Forelimb muscle (tissue), 1 donor: ENCODE data around the gene DUSP21. TPM values are rescaled to one million over a fixed set of nuclear protein-coding genes. Genes with fewer than 3 reads are reported as not detected.
"Not testable (repeated sequence)": the region's sequence is repeated elsewhere in the genome, so short reads cannot be mapped to it uniquely, and the experiment has no call there.

Experiments
- DNase-seq: peaks from one replicate; pipeline ENCODE4 v3.0.0-alpha.2; 2013; ENCODE audit warnings: low read depth
- polyA plus RNA-seq: library from polyadenylated mRNA; unstranded; fragments of 120-200 nt; gene quantifications from one replicate; pipeline ENCODE4 v1.2.1, GENCODE V29; 2013; ENCODE audit not compliant: insufficient read length

Gene DUSP21
- polyA plus RNA-seq, 1 donor = not detected

DNA sequence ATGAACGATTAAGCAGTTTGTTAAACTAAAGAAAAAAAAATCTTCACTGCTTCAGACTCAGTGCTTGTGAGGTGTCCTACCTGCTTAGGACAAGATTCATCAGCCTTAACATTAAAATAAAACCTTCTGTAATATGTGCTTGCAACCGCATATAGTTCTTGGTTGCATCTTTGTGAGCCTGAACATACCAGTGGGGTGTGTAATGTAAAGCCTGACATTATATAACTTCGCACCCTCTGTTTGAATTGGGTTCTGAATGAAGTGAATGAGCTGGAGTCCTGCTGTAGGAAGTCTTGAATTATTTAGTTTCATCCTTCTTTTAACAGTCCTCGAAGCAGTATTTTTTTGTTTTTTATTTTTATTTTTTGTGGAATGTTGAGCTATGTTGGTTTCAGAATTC lies 32.3 kb downstream of the DUSP21 start:
- DNase-seq = no peak

DNA sequence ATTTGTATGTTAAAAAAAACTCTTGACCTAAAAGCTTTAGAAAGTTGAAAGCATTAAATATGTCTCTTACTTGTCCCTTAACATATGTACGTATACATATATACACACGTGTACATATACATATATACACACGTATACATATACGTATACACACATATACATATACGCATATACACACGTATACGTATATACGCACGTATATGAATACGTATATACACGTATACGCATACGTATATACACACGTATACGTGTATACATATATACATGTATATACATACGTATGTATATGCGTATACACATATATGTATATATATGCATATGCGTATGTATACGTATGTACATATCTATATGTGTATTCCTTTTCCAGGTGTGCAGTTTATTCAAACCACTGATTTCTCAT lies 32.9 kb downstream of the DUSP21 start:
- no peak for DNase-seq

DNA sequence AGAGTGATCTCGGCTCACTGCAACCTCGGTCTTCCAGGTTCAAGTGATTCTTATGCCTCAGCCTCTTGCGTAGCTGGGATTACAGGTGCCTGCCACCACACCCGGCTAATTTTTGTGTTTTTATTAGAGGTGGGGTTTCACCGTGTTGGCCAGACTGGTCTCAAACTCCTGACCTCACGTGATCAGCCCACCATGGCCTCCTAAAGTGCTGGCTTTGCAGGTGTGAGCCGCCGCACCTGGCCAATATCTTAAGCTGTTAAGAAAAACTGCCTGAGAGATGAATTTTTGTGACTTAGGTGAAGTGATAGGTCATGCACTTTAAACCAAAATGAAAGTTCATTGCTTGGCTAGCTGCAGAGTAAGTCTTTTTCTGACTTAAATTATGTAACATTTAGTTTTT lies 35.0 kb downstream of the DUSP21 start:
- no peak for DNase-seq

DNA sequence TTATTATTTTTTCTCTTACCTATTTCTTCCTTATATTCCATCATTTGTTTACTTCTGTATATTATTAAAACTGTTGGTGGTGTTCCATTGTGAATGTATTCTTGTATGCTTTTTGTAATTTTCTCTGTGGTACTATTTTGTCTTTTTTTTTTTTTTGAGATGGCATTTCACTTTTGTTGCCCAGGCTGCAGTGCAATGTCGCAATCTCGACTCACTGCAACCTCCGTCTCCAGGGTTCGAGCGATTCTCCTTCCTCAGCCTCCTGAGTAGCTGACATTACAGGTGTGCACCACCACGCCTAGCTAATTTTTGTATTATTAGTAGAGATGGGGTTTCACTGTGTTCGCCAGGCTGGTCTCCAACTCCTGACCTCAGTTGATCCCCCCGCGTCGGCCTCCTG lies 37.7 kb downstream of the DUSP21 start:
- no peak for DNase-seq

DNA sequence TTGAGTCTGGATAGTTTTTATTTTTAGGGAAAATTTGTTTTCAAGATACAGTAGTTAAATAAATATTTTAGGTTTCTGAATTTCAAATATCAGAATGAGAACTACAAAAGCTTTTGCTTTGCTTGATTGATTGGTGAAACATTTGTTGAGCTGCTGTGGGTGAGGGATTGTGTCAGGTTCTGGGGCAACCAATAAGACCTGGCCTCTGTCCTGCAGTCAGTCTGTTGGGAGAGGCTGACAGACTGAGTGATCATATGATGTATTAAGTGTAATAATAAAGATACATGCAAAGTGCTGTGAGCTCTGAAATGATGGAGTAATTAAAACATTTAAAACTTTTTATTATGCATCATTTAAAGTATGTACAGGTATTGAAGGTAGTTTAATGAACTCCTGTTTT lies 38.8 kb downstream of the DUSP21 start:
- DNase-seq = no peak

DNA sequence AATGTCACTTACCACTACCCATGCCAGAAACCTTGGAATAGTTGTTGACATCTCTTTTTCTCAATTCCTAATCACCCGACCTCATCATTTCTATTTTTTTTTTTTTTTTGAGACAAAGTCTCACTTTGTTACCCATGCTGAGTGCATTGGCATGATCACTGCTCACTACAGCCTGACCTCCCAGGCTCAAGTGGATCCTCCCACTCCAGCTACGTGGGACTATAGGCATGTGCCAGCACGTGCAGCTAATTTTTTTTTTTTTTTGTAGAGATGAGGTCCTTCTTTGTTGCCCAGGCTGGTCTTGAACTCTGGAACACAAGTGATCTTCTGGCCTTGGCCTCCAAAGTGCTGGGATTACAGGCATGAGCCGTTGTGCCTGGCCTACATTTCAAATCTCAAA lies 41.1 kb downstream of the DUSP21 start:
- DNase-seq = no peak

DNA sequence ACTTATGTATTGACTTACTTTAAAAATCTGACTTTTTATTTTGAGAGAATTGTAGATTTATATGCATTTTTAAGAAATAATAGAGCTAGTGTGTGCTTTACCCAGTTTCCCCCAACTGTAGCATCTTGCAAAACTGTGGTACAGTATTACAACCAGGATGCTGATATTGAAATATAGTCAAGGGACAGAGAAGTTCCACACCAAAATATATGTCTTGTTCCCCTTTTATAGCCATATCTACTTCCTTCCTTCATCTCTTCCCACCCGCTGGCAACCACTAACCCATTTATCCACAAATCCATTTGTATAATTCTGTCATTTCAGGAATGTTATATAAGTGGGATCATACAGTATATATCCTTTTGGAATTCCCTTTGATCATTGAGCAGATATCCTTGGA lies 46.0 kb downstream of the DUSP21 start:
- DNase-seq = no peak

DNA sequence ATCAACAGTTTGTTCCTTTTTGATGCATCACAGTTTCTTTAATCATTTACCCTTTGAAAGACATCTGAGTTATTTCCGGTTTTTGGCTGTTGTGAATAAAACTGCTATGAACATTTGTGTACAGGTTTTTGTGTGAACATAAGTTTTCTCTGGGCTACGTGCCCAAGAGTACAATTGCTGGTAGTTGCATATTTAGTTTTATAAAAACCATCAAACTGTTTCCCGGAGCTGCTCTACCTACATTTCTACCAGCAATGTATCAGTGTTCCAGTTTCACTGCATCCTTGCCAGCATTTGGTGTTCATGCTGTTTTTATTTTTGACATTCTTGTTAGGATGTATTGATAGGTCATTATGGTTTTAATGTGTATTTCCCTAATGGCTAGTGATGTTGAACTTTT lies 46.4 kb downstream of the DUSP21 start:
- DNase-seq = no peak

DNA sequence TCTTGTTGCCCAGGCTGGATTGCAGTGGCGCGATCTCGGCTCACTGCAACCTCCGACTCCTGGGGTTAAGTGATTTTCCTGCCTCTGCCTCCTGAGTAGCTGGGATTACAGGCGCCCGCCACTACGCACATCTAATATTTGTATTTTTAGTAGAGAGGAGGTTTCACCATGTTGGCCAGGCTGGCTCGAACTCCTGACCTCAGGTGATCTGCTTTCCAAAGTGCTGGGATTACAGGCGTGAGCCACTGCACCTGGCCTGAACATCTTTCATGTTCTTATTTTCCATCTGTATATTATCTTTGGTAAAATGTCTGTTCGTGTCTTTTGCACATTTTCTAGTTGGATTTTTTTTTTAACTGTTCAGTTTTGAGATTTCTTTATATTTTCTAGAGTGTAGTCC lies 46.9 kb downstream of the DUSP21 start:
- DNase-seq = not testable (repeated sequence)

DNA sequence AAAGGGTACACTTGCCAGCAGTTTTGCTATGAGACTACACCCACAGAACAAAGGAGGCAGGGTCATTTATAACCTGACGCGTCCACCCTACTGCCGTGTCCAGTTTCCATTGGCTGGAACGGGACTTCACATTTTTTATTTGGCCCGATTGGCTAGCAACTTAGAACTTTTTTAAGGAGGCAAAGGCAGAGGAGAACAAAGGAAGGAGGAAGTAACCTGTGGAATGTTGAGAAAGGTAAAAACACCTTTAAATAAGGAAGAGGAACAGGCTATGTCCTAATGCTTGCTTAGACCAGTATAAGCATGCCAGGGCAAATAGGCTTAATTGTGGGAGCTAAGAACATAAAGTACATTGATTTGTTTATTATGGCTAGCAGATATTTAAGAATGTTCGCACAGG lies 47.8 kb downstream of the DUSP21 start:
- no peak for DNase-seq

Other genes starting within 250 kb of the DUSP21 start
- gene KDM6A, start 29.2 kb downstream of the DUSP21 start, polyA plus RNA-seq = 23.5 TPM